Activated CD8-positive, alpha-beta memory T cell treated with anti-CD3 and anti-CD28 coated beads for 36 hours (primary cell): ENCODE data around the gene PAEP. TPM values are rescaled to one million over a fixed set of nuclear protein-coding genes. Genes with fewer than 3 reads are reported as not detected.

Experiments
- CTCF ChIA-PET: fragments of 350-600 bp; sonication (Branson Sonifier 250); formaldehyde crosslinking; loops from one replicate; lab custom pipeline; 2021; ENCODE audit warnings: antibody characterized with exemption; lab: Charles Lee
- POLR2A ChIA-PET: fragments of 350-600 bp; sonication (Branson Sonifier 250); formaldehyde crosslinking; loops from one replicate; lab custom pipeline; 2021; ENCODE audit warnings: antibody characterized with exemption; lab: Charles Lee
- total RNA-seq, 2 experiments: library from RNA; stranded (reverse); gene quantifications; one replicate each; pipeline ENCODE4 v1.2.3, GENCODE V29; 2021

Gene PAEP
- total RNA-seq, 2 experiments from 2014 or later: not detected

DNA sequence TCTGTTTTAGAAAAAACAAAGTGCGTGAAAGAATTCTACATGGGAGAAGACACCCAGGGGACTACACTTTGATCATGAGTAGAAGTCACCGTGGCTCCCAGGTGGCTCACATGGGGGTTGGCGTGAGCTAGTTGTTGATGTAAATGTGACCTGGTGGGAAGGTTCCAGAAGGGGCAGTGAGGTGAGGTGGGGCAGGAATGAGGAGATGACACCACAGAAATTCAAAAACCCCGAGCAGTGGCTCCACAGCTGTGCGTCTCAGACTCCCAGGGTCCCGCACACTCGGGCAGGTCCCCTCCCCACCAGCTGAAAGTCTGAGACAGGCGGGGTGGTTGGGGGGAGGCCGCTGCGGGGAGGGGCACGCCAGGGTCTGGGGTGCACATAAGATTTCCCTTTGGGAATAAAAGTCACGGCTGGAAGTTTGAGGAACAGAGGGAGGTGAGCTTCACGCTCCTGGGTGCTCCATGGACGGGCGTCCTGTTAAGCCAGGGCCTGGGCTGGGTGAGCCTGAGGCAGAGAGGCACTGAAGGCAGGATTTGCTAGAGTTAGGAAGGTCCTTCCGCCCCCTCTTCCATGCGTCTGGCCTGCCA is 47.9 kb downstream of the PAEP start:
- POLR2A ChIA-PET: no interaction called here

DNA sequence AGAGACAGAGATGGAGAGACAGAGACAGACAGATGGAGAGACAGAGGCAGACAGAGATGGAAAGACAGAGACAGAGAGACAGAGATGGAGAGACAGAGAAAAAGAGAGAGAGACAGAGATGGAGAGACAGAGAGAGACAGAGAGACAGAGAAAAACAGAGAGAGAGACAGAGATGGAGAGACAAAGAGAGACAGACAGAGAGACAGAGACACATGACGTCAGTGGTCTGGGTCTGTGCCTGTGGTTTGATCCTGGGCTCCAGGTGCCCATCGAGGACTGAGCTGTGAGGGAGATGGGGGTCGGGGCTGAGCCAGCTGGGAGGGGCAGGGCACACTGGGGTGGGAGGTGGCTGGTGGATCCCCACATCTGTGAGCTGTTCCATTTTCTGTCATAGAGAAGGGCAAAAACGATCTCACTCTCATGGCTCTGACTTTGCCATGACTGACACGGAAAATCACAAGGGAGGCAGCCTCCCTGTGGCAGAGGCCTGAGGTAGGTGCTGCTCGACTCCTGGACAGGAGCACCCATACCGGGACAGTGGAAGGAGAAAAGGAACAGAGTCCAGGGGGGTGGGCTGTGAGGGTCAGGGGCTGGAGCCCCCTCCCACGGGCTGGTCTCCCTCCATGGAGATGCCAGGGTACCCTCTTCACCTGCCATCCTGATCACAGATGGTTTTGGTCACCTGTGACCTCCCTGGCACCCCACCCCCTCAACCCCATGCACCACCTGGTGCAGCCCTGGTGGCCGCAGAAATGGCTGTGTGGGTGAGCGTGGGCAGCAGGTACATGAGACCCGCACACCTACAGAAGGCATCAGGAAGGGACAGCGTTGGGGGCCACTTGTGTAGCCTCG is 49.0 kb downstream of the PAEP start:
- POLR2A ChIA-PET: no interaction called here
- CTCF ChIA-PET: no interaction called here

More for the DNA sequence above, 47.9 kb downstream of the PAEP start:
- CTCF ChIA-PET: no interaction called here

DNA sequence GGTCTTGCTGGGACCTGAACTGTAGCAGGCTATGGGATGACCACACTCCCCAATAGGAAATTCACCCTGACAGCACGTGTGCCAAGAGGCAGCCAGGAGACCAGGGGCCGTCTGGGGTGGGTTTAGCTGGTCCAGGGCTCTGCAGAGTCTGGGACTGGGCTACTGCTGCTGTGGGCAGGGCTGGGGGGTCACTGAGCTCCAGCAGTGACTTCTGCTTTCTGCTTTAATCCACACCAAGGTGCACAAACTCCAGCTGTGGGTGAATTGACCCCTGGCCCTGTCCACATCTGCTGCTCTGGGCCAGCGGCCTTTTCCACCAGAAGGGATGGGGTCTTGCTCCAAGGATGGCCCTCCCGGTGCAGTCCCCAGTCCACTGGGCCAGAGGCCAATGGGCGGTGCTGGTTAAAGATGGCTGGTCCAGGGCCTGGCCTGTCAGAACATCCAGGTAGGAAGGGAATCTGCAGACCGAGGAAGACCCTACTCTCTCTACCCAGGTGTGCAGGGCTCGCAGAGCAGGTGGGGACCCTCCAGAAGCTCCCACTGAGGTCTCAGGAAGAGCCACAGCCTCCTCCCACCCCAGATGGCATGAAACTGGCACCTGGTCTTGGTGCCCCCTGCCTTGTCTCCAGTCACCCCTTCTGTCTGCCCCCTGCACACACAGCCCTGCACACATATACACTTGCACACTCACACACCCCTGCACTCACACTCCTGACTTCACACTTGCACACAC is 49.8 kb downstream of the PAEP start:
- CTCF ChIA-PET: no interaction called here
- POLR2A ChIA-PET: no interaction called here

DNA sequence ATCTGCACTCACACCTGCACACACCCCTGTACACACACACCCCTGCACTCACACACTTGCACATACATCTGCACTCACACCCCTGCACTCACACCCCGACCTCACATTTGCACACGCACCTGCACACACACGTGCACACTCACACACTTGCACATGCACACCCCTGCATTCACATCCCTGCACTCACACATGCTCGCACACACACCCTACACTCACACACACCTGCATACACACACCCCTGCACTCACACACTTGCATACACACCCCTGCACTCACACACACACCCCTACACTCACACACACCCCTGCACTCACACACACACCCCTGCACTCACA is 50.3 kb downstream of the PAEP start:
- POLR2A ChIA-PET: no interaction called here
- CTCF ChIA-PET: no interaction called here

DNA sequence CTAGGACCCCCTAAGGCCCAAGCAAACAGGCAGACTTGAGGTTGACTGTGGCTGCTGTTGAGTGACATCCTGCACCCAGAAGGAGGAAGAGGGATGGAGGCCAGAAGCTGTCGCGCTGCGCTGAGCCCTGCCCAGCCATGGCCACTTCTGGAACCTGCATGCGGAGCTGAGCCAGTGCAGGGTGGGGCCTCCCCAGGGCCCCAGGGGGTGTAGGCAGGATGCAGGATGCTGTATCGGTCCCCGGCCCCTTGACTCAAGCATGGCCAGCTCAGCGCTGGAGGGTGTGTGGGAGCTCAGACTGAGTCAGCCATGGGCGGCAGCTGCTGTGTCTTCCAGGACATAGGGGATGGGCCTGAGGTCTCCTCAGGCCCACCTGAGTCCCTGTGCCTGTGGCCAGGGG is 50.9 kb downstream of the PAEP start:
- POLR2A ChIA-PET: no interaction called here
- CTCF ChIA-PET: no interaction called here

DNA sequence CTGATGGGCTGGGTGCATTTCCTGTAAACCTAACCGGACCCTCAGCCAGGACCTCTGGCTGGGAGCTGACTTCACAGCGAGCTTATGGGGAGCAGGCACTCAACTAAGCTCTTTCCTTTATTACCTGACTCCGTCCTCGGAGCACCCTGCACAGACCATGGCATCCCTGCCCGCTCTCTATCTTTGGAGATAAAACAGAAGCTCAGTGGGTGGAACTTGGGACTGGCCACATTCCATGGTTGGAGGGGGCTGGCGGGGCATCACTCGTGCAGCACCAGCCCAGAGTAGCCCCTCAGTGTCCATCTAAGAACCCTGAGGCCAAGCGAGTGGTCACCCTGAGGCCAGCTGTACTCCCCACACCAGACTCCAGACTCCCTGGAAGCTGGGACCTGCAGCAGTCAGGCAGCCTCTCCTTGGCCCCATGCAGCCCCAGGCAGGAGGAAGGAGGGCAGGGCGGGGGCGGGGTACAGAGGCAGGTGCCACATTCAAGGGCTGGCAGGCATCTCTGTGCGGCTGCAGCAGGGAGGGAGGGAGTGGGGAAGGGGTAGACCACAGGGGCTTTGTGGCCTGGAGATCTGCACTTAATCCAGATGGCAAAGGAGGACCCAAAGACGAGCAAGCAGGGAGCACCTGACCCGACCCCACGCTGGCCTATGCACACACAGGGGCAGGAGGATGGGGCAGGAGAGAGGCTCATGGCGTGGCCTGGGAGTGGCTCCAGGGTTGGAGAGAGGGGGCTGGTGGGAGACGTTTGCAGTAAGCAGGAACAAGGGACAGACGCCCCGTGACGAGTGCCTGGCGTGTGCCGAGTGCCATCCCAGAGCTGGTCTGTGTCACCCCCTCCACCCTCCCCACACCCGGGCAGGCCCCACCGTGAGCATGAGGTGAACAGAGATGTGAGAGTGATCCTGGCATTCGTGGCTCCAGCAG is 51.7 kb downstream of the PAEP start:
- ChIA-PET POLR2A (no interaction called here), CTCF (no interaction called here)

DNA sequence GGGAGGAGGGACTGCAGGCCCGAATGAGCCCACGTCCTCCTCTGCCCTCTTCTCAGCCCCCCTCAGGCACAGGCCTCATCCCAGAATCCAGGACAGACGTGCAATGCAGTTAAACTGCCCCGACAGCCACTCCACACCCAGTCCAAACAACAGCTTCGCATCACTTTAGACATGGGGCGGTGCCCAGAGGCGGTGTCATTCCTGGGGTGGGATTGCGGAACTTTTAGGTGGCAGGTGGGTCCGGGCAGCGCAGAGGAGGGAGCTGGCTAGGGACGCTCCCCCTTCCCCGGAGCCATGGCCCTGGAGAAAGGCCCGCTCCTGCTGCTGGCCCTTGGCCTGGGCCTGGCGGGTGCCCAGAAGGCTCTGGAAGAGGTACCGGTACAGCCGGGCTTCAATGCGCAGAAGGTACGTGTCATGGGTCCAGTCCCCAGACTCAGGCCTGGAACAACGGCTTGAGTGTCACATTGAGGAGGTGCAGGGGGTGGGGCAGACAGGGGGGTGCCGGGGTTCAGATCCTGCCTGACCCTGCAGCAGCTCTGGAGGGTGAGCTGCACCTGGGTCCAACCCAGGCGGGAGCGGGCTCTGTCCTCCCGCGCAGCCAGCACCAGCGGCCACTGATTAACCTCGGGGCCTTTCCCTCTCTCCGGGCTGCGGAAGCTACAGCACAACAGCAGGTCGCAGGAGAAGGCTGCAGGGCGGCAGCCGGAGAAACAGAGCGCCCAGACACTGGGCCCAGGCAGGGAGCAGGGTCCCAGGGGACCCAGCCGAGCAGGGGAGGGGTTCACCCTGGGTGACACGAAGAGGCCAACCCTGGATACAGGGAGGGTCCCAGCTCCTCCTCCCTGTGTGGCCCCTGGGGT is 52.6 kb downstream of the PAEP start:
- ChIA-PET CTCF (no interaction called here), POLR2A (no interaction called here)

DNA sequence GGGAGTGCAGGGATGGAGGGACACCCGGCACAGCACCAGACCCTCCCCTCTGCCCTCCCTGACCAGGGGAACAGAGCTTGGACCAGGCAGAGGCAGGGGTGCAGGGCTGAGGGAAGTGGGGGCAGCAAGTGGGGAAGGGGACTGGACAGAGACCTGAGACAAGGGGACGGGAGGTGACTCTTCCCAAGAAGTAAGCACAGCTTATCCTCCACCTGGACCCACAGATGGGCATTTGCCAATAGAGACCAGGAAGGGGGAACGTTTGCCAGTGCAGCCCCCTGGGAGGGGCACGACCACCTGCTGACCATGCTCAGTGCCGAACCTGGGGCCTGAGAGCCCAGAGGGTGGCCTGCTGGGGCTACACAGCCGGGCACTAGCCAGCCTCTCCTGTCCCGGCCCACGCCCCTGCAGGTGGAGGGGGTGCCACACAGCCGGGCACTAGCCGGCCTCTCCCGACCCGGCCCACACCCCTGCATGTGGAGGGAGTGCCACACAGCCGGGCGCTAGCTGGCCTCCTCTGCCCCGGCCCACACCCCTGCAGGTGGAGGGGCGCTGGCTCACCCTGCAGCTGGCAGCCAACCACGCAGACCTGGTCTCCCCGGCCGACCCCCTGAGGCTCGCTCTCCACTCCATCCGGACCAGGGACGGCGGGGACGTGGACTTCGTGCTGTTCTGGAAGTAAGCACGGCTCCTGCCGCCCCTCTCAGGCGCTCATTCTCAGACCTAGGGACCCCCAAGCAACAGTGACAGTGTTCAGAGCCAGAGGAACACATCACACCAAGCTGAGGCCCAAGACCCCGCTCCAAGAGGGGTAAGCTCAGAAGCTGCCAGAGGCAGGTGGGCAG is 53.5 kb downstream of the PAEP start:
- POLR2A ChIA-PET: no interaction called here
- CTCF ChIA-PET: no interaction called here

DNA sequence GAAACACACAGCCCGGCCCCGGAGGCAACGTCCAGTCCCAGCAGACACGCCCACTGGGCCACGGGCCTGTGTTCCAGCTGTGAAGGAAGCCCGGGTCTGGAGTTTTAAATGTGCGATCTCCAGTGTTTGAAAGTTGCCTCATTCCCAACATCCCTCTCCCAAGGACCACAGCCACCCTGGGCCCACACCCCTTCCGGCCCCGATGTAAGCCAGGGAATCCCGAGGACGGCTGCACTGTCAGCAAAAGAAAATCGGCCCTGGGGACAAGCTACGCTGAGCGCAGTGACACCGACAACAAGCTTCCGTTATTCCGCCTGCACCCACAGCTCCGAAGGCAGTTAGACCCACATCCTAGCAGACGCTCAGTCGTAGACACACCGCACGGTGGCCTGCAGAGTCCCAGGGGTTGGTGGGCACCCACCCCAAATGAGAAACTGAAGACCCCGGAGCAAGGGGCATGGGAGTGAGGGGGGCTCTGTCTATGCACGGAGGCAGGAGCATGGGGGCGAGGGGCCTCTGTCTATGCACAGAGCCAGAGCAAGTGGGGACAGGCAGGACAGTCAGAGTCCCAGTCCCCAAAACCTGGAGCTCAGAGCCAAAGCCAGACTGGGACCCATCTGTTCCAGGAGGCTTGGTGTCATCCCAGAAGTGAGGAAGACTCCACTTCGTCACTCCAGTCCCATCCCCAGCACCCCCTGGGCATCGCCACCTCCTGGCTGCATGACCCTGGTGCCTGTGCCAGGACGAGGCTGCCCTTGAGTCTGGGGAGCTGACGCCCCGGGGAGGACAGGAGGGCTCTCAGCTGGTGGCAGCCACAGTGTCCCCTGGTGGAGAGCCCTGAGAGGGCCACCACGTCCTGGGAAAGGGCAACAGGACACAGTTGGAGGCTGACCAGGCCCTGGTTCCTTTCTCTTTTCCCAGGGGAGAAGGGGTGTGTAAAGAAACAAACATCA is 54.4 kb downstream of the PAEP start:
- CTCF ChIA-PET: no interaction called here

More for the DNA sequence above, 54.4 kb downstream of the PAEP start:
- POLR2A ChIA-PET: no interaction called here

Other genes starting within 250 kb of the PAEP start
- under 1 TPM; 0.57 to 0.88 TPM for gene PPP1R26, start 82.0 kb upstream of the PAEP start, total RNA-seq
- gene MRPS2, start 61.1 kb upstream of the PAEP start, total RNA-seq: 10 to 100 TPM; 65.0 to 71.5 TPM
- not detected for gene LCN1, start 40.3 kb upstream of the PAEP start, total RNA-seq
- not detected for gene OBP2A, start 15.6 kb upstream of the PAEP start, total RNA-seq
- gene GLT6D1, start 77.8 kb downstream of the PAEP start, total RNA-seq: not detected
- not detected for gene LCN9, start 101.6 kb downstream of the PAEP start, total RNA-seq
- gene SOHLH1, start 137.7 kb downstream of the PAEP start, total RNA-seq: not detected
- not detected for gene KCNT1, start 140.4 kb downstream of the PAEP start, total RNA-seq